ENCODE measurements around the gene ABHD8. TPM values are rescaled to one million over a fixed set of nuclear protein-coding genes. Genes with fewer than 3 reads are reported as not detected.

The ABHD8 gene
- total RNA-seq, 1 experiment from 2014 or later, result 1.4 TPM

GRCh38 chr19:17268754-17269153, 34.5 kb downstream of the ABHD8 start:
- no peak for DNase-seq (ENCODE audit: extremely low read depth, low read depth)

- DNase-seq (ENCODE audit: extremely low read depth, low read depth), result peak; percentile 96
Measured at GRCh38 chr19:17266975-17267788, 36.0 kb downstream of the ABHD8 start, which contains the start of gene BABAM1. BABAM1 (plus strand) TSS chr19:17267443; CDS start chr19:17268807, 1,364 bp downstream.

GRCh38 chr19:17266589-17266974, 36.6 kb downstream of the ABHD8 start:
- no peak for DNase-seq (ENCODE audit: extremely low read depth, low read depth)

- no peak for DNase-seq (ENCODE audit: extremely low read depth, low read depth)
Measured at GRCh38 chr19:17266026-17266425, 37.2 kb downstream of the ABHD8 start.

GRCh38 chr19:17264641-17264979, 38.6 kb downstream of the ABHD8 start, which contains the start of gene USHBP1:
USHBP1 (minus strand) TSS chr19:17264745; CDS start chr19:17264299, 446 bp downstream.
- DNase-seq (ENCODE audit: extremely low read depth, low read depth), result no peak

- no peak for DNase-seq (ENCODE audit: extremely low read depth, low read depth)
Measured at GRCh38 chr19:17263712-17264640, 39.2 kb downstream of the ABHD8 start.

GRCh38 chr19:17262557-17262956, 40.7 kb downstream of the ABHD8 start:
- DNase-seq (ENCODE audit: extremely low read depth, low read depth), result no peak

- peak; percentile 77 for DNase-seq (ENCODE audit: extremely low read depth, low read depth)
Measured at GRCh38 chr19:17260842-17261325, 42.3 kb downstream of the ABHD8 start.

- no peak for DNase-seq (ENCODE audit: extremely low read depth, low read depth)
Measured at GRCh38 chr19:17259934-17260333, 43.3 kb downstream of the ABHD8 start.

- no peak for DNase-seq (ENCODE audit: extremely low read depth, low read depth)
Measured at GRCh38 chr19:17259118-17259780, 44.0 kb downstream of the ABHD8 start.

- DNase-seq (ENCODE audit: extremely low read depth, low read depth), result no peak
Measured at GRCh38 chr19:17256130-17256529, 47.1 kb downstream of the ABHD8 start.

GRCh38 chr19:17255150-17255621, 48.0 kb downstream of the ABHD8 start:
- DNase-seq (ENCODE audit: extremely low read depth, low read depth), result no peak

GRCh38 chr19:17254636-17255035, 48.6 kb downstream of the ABHD8 start:
- no peak for DNase-seq (ENCODE audit: extremely low read depth, low read depth)

- DNase-seq (ENCODE audit: extremely low read depth, low read depth), result no peak
Measured at GRCh38 chr19:17249887-17250548, 53.2 kb downstream of the ABHD8 start.

- DNase-seq (ENCODE audit: extremely low read depth, low read depth), result no peak
Measured at GRCh38 chr19:17248011-17248776, 55.0 kb downstream of the ABHD8 start.

- no peak for DNase-seq (ENCODE audit: extremely low read depth, low read depth)
Measured at GRCh38 chr19:17246681-17247425, 56.4 kb downstream of the ABHD8 start.

GRCh38 chr19:17245535-17245984, 57.7 kb downstream of the ABHD8 start, which contains the start of gene NR2F6:
NR2F6 (minus strand) TSS chr19:17245919; CDS start chr19:17245220, 699 bp downstream.
- no peak for DNase-seq (ENCODE audit: extremely low read depth, low read depth)

All from NCI-H460 (cell line).